GM12878 (cell line): ENCODE measurements around the gene RALGAPB. TPM values are rescaled to one million over a fixed set of nuclear protein-coding genes. Genes with fewer than 3 reads are reported as not detected.

ENCODE experiments used
- ATAC-seq: fragments of 200-7000 bp; cut with Tn5 transposase; 3 replicates; pipeline ENCODE4 v1.9.1; 2020; ENCODE audit warnings: mild to moderate bottlenecking, moderate library complexity
- BruUV-seq: library from RNA; stranded (reverse); fragments of 400-500 nt; replicated peaks from 2 replicates; lab custom pipeline; 2021; lab: Mats Ljungman, UMichigan
- CTCF ChIA-PET: fragments of 300-600 bp; sonication (Branson Sonifier 250); formaldehyde crosslinking; extraction: SDS; loops from one replicate; lab custom pipeline; 2021; ENCODE audit warnings: inconsistent platforms; lab: Yijun Ruan, JAX
- POLR2A ChIA-PET: fragments of 350-600 bp; formaldehyde crosslinking; extraction: SDS; loops from one replicate; lab custom pipeline; 2021; ENCODE audit warnings: inconsistent platforms; lab: Charles Lee
- RAD21 ChIA-PET: fragments of 300-600 bp; sonication (Branson Sonifier 250); formaldehyde crosslinking; loops from one replicate; lab custom pipeline; 2023; ENCODE audit warnings: antibody characterized with exemption; ENCODE audit not compliant: unreplicated experiment; lab: Charles Lee
- SMC1A ChIA-PET: fragments of 300-600 bp; sonication (Branson Sonifier 250); formaldehyde crosslinking; loops from one replicate; lab custom pipeline; 2023; ENCODE audit not compliant: unreplicated experiment, uncharacterized antibody; lab: Charles Lee
- DNase-seq: peaks from one replicate; pipeline ENCODE4 v3.0.0-alpha.2; 2011; ENCODE audit warnings: low read depth, low spot score
- FAIRE-seq: peaks from 3 replicates; lab custom pipeline; 2011; peaks lifted over from hg19 to GRCh38; lab: Jason Lieb, UNC
- H2AFZ ChIP-seq: 2 replicates; pipeline ENCODE4 v1.6.0; 2011; ENCODE audit warnings: low read depth, low read length, control low read depth; ENCODE audit not compliant: control insufficient read depth
- H3K27ac ChIP-seq: 2 replicates; pipeline ENCODE4 v1.5.1; 2011; ENCODE audit warnings: control low read depth; ENCODE audit not compliant: control insufficient read depth, insufficient read depth
- H3K27me3 ChIP-seq, 2 experiments: replicated peaks in 1 of 2; 2 replicates each; pipeline versions ENCODE4 v1.6.0 to v1.6.1; 2011; ENCODE audit warnings: low read length in 1 of 2; ENCODE audit not compliant: control insufficient read depth in 2 of 2, insufficient read depth in 2 of 2
- H3K36me3 ChIP-seq, 2 experiments: 2 replicates each; pipeline ENCODE4 v1.5.1; 2011; ENCODE audit warnings: low read length in 1 of 2; ENCODE audit not compliant: control insufficient read depth in 2 of 2, insufficient read depth in 2 of 2
- H3K4me1 ChIP-seq: 2 replicates; pipeline ENCODE4 v1.6.1; 2011; ENCODE audit warnings: mild to moderate bottlenecking, low read length, moderate library complexity, mixed read lengths; ENCODE audit not compliant: control insufficient read depth, insufficient read depth
- H3K4me2 ChIP-seq: 2 replicates; pipeline ENCODE4 v1.6.0; 2011; ENCODE audit warnings: control low read depth; ENCODE audit not compliant: control insufficient read depth, insufficient read depth
- H3K4me3 ChIP-seq: fragments of 200-600 bp; sonication (generic); 2 replicates; pipeline ENCODE4 v1.5.1; 2016
- H3K79me2 ChIP-seq: 2 replicates; pipeline ENCODE4 v1.6.0; 2011; ENCODE audit warnings: low read length; ENCODE audit not compliant: control insufficient read depth, insufficient read depth
- H3K9ac ChIP-seq: 2 replicates; pipeline ENCODE4 v1.8.0; 2011; ENCODE audit warnings: low read length, control low read depth, mixed read lengths; ENCODE audit not compliant: control insufficient read depth, insufficient read depth
- H3K9me3 ChIP-seq: replicated peaks from 3 replicates; pipeline ENCODE4 v1.5.1; 2011; ENCODE audit warnings: mild to moderate bottlenecking, low read length; ENCODE audit not compliant: control insufficient read depth, insufficient read depth
- H4K20me1 ChIP-seq: 2 replicates; pipeline ENCODE4 v1.6.0; 2011; ENCODE audit not compliant: control insufficient read depth, insufficient read depth
- BCL11A ChIP-seq: IDR thresholded peaks from 2 replicates; pipeline ENCODE4 v1.6.1; 2011; ENCODE audit warnings: low read depth, low read length
- HDAC6 ChIP-seq: fragments of 200-600 bp; sonication (generic); IDR thresholded peaks from one replicate; pipeline ENCODE4 v1.8.0; 2017; ENCODE audit warnings: antibody characterized with exemption; ENCODE audit not compliant: unreplicated experiment
- MEF2A ChIP-seq: IDR thresholded peaks from 2 replicates; pipeline ENCODE4 v1.6.1; 2011; ENCODE audit warnings: low read depth, mild to moderate bottlenecking, low read length, moderate library complexity; ENCODE audit not compliant: insufficient read depth
- MYB ChIP-seq: fragments of 150-350 bp; IDR thresholded peaks from 2 replicates; pipeline ENCODE4 v1.6.1; 2014; ENCODE audit warnings: mild to moderate bottlenecking, low read depth, low read length, borderline replicate concordance
- NR2C1 ChIP-seq: fragments of 450-650 bp; IDR thresholded peaks from 2 replicates; pipeline ENCODE4 v1.6.1; 2017; ENCODE audit warnings: antibody characterized with exemption, mild to moderate bottlenecking, moderate library complexity
- PML ChIP-seq: IDR thresholded peaks from 2 replicates; pipeline ENCODE4 v1.6.1; 2012; ENCODE audit warnings: low read length, inconsistent platforms
- RB1 ChIP-seq: fragments of 450-650 bp; formaldehyde crosslinking; IDR thresholded peaks from 2 replicates; pipeline ENCODE4 v1.6.1; 2017; ENCODE audit warnings: mild to moderate bottlenecking, borderline replicate concordance
- RBBP5 ChIP-seq: fragments of 200-600 bp; sonication (generic); conservative IDR thresholded peaks from 2 replicates; pipeline ENCODE4 v1.6.1; 2016
- STAT1 ChIP-seq: fragments of 450-650 bp; conservative IDR thresholded peaks from 2 replicates; pipeline ENCODE4 v1.6.1; 2014; ENCODE audit warnings: antibody characterized with exemption, mild to moderate bottlenecking
- TARDBP ChIP-seq: IDR thresholded peaks from 2 replicates; pipeline ENCODE4 v1.6.1; 2016; ENCODE audit warnings: borderline replicate concordance
- TCF12 ChIP-seq: IDR thresholded peaks from 2 replicates; pipeline ENCODE4 v1.6.1; 2011; ENCODE audit warnings: low read depth, mild to moderate bottlenecking, low read length
- ZBED1 ChIP-seq: IDR thresholded peaks from 2 replicates; pipeline ENCODE4 v1.6.1; 2016; ENCODE audit warnings: borderline replicate concordance
- WGBS: methylation state at CpG from one replicate; pipeline ENCODE4 v1.1.6; 2016; ENCODE audit warnings: low lambda C conversion rate; ENCODE audit not compliant: insufficient replicate concordance, insufficient coverage; ENCODE audit errors: missing lambda C conversion rate; 5-methylcytosine and 5-hydroxymethylcytosine counted together
- in situ Hi-C: fragments of 300-500 bp; cut with MboI; formaldehyde crosslinking; loops from 9 replicates; pipeline ENCODE4 v1.14.3; 2018; ENCODE audit warnings: mixed read lengths
- intact Hi-C: fragments of 100-400 bp; cut with micrococcal nuclease; formaldehyde crosslinking; loops from one replicate; pipeline ENCODE4 v1.14.2; 2022; ENCODE audit not compliant: unreplicated experiment
- polyA plus RNA-seq, 11 experiments: library from polyadenylated mRNA; depleted of rRNA in 4 of 11; unstranded in 6 of 11; stranded (reverse) in 5 of 11; fragments of >200 nt; fragmentation: Nextera tagmentation in 4 of 11; fragmentation: Illumina TruSeq in 1 of 11; extraction: Ambion mirVana in 4 of 11; extraction: Trizol in 1 of 11; gene quantifications; 1 replicate in 1 of 11; 2 replicates in 10 of 11; pipeline versions ENCODE4 v1.2.1 to v1.2.3, GENCODE V29; 2011 to 2016; ENCODE audit warnings: inconsistent platforms in 2 of 11, missing spikeins in 2 of 11, low read depth in 1 of 11
- total RNA-seq, 4 experiments: library from RNA; depleted of rRNA in 3 of 4; stranded (reverse); fragments of >200 nt in 3 of 4; fragmentation: Illumina TruSeq in 1 of 4; extraction: Trizol in 1 of 4; gene quantifications; 2 replicates each; pipeline versions ENCODE4 v1.2.1 to v1.2.3, GENCODE V29; 2013 to 2021
- TF ChIP-seq, protein P1 (sequence below), 3 experiments: IDR thresholded peaks in 2 of 3; conservative IDR thresholded peaks in 1 of 3; 2 replicates each; pipeline ENCODE4 v1.5.1; 2011; ENCODE audit warnings: low read depth in 3 of 3, low read length in 3 of 3, mild to moderate bottlenecking in 3 of 3, control low read depth in 2 of 3, moderate library complexity in 2 of 3, inconsistent platforms in 1 of 3, mixed read lengths in 1 of 3; ENCODE audit not compliant: control insufficient read depth in 2 of 3, insufficient read depth in 1 of 3; ENCODE audit errors: extremely low read depth in 1 of 3
- TF ChIP-seq, protein P2 (sequence below): fragments of 450-650 bp; IDR thresholded peaks from 2 replicates; pipeline ENCODE4 v1.6.1; 2017; ENCODE audit warnings: mild to moderate bottlenecking
- TF ChIP-seq, protein P3 (sequence below): fragments of 450-650 bp; IDR thresholded peaks from 2 replicates; pipeline ENCODE4 v1.6.1; 2017; ENCODE audit warnings: mild to moderate bottlenecking, low read depth, inconsistent platforms; ENCODE audit not compliant: poor library complexity, severe bottlenecking
- TF ChIP-seq, protein P4 (sequence below): IDR thresholded peaks from 2 replicates; pipeline ENCODE4 v1.6.1; 2011; ENCODE audit warnings: low read depth, mild to moderate bottlenecking, low read length, moderate library complexity, borderline replicate concordance; ENCODE audit errors: extremely low read depth
- TF ChIP-seq, protein P5 (sequence below): IDR thresholded peaks from 2 replicates; pipeline ENCODE4 v1.6.1; 2012; ENCODE audit warnings: low read depth, low read length, improper control_type of control experiment

The RALGAPB gene
- total and polyA plus RNA-seq, 10 of the 15 experiments (the other 5 are each of a cell fraction or from before 2014, with no cell fraction given), result 3.7 to 23.2 (median 15.5) TPM

DNA sequence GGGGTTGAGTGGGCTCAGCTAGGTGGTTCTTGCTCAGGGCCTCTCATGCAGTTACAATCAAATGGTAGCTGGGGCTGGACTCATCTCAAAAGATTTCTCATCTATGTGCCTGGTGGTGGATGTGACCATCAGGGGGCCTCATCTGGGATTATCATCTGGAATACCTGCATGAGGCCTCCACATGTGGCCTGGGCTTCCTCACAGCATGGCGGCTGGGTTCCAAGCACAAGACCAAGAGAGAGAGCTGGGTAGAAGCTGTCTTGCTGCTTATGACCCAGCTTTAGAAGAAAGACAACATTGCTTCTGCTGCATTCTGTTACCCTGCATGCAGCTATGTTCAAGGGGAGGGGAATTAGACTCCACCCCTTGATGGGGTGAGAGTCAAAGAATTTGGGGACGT lies 151.4 kb downstream of the RALGAPB start:
- BruUV-seq, result no TSS peak

More for the DNA sequence above, 151.4 kb downstream of the RALGAPB start:
- Histone ChIP-seq H3K27me3 (no peaks in the 10 kb centered on the region), H3K4me2 (no peak overlapping the region), H3K9ac (no peak overlapping the region), H3K27ac (no peak overlapping the region), H3K79me2 (no peaks in the 10 kb centered on the region), H4K20me1 (no peaks in the 10 kb centered on the region), H3K4me3 (no peak overlapping the region), H2AFZ (no peak overlapping the region), H3K9me3 (no peaks in the 10 kb centered on the region), H3K4me1 (no peaks in the 10 kb centered on the region), H3K36me3 (no peaks in the 10 kb centered on the region)
- FAIRE-seq (no peak), DNase-seq (no peak), ATAC-seq (no peak)
- WGBS, result 42% methylated on average over 2 of the region's 2 CpGs
- CTCF ChIA-PET, result no interaction called here
- intact Hi-C loops (no loop called here), in situ Hi-C loops (no loop called here)
- RAD21 ChIA-PET, result no interaction called here
- POLR2A ChIA-PET, result no interaction called here
- no peak for TF ChIP-seq ZBED1
- TF ChIP-seq, protein P1, sequence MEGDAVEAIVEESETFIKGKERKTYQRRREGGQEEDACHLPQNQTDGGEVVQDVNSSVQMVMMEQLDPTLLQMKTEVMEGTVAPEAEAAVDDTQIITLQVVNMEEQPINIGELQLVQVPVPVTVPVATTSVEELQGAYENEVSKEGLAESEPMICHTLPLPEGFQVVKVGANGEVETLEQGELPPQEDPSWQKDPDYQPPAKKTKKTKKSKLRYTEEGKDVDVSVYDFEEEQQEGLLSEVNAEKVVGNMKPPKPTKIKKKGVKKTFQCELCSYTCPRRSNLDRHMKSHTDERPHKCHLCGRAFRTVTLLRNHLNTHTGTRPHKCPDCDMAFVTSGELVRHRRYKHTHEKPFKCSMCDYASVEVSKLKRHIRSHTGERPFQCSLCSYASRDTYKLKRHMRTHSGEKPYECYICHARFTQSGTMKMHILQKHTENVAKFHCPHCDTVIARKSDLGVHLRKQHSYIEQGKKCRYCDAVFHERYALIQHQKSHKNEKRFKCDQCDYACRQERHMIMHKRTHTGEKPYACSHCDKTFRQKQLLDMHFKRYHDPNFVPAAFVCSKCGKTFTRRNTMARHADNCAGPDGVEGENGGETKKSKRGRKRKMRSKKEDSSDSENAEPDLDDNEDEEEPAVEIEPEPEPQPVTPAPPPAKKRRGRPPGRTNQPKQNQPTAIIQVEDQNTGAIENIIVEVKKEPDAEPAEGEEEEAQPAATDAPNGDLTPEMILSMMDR (IDR thresholded peaks at IDR 0.05 in 2 of 3, conservative IDR thresholded peaks at IDR 0.05 in 1 of 3; ENCODE audit: control insufficient read depth in 2 of 3, extremely low read depth in 1 of 3, insufficient read depth in 1 of 3, low read depth in 3 of 3, low read length in 3 of 3), result no peak
- TF ChIP-seq RB1, result no peak
- TF ChIP-seq PML, result no peak
- no peak for TF ChIP-seq MEF2A
- TF ChIP-seq TCF12, result no peak
- TF ChIP-seq, protein P2, sequence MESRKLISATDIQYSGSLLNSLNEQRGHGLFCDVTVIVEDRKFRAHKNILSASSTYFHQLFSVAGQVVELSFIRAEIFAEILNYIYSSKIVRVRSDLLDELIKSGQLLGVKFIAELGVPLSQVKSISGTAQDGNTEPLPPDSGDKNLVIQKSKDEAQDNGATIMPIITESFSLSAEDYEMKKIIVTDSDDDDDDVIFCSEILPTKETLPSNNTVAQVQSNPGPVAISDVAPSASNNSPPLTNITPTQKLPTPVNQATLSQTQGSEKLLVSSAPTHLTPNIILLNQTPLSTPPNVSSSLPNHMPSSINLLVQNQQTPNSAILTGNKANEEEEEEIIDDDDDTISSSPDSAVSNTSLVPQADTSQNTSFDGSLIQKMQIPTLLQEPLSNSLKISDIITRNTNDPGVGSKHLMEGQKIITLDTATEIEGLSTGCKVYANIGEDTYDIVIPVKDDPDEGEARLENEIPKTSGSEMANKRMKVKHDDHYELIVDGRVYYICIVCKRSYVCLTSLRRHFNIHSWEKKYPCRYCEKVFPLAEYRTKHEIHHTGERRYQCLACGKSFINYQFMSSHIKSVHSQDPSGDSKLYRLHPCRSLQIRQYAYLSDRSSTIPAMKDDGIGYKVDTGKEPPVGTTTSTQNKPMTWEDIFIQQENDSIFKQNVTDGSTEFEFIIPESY, result no peak
- TF ChIP-seq MYB, result no peak
- TF ChIP-seq, protein P3, sequence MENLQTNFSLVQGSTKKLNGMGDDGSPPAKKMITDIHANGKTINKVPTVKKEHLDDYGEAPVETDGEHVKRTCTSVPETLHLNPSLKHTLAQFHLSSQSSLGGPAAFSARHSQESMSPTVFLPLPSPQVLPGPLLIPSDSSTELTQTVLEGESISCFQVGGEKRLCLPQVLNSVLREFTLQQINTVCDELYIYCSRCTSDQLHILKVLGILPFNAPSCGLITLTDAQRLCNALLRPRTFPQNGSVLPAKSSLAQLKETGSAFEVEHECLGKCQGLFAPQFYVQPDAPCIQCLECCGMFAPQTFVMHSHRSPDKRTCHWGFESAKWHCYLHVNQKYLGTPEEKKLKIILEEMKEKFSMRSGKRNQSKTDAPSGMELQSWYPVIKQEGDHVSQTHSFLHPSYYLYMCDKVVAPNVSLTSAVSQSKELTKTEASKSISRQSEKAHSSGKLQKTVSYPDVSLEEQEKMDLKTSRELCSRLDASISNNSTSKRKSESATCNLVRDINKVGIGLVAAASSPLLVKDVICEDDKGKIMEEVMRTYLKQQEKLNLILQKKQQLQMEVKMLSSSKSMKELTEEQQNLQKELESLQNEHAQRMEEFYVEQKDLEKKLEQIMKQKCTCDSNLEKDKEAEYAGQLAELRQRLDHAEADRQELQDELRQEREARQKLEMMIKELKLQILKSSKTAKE, result no peak
- TF ChIP-seq STAT1, result no peak
- no peak for TF ChIP-seq NR2C1
- TF ChIP-seq, protein P4, sequence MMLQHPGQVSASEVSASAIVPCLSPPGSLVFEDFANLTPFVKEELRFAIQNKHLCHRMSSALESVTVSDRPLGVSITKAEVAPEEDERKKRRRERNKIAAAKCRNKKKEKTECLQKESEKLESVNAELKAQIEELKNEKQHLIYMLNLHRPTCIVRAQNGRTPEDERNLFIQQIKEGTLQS, result no peak
- TF ChIP-seq RBBP5, result no peak
- no peak for TF ChIP-seq HDAC6
- no peak for TF ChIP-seq TARDBP
- TF ChIP-seq, protein P5, sequence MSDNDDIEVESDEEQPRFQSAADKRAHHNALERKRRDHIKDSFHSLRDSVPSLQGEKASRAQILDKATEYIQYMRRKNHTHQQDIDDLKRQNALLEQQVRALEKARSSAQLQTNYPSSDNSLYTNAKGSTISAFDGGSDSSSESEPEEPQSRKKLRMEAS, result no peak
- no peak for TF ChIP-seq BCL11A
- SMC1A ChIA-PET, result no interaction called here
